Stimulated activated CD4-positive, alpha-beta T cell treated with anti-CD3 and anti-CD28 coated beads, Interleukin-12 subunit alpha, Interleukin-12 subunit beta, amount 100 ng/mL, for 4 hours (primary cell): ENCODE results near the gene ABRAXAS1.

Source experiments
- DNase-seq: peaks from one replicate; pipeline ENCODE4 v3.0.0-alpha.2; 2020

Gene ABRAXAS1

DNA sequence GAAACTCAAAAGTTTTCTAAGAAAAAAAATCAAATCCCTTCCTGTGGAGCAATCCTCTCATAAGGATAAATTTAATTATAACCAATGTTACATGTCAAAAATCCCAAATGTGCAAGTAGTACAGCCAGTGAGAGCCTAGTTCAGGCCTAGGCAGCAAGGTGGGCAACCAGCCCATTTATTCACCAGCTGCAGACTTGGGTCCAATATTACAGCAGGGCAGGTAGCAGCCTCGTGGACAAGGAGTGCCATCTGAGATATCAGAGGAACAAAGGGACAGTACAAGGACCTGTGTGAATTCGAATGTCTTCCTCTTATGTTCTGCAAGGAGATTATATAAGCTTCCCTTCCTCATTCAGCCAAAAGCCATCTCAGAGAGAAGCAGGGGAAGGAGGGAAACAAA is 35.9 kb downstream of the ABRAXAS1 start:
- no peak for DNase-seq

GRCh38 chr4:83440899-83441298 is 44.0 kb downstream of the ABRAXAS1 start:
- DNase-seq: no peak

DNA sequence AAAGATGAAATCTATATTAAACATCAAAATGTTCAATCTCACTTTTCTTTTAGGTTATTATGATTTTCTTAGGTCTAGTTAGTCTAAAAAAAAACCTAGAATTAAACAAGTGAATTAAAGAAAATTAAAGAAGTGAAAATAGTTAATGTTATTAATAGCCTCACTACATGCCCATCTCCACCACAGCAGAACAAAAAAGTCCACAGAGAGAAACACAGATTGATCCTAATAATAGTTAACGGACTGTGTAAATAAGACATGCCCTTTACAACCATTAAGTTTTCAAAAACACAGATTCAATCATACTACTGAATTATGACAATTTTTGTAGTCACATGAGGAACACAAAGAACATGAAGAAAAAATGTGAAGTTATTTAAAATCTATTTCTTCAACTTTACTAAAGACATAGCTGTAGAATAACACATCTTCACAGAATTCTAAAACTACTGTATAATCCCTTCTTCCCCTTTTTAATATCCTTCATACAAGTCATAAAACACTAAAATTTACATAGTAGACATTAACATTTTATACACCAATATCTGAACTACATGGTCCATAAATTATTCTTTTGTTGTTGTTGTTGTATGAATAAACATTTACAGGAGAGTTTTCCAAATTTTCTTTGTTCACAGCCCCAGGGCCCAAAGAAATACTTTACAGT is 44.6 kb downstream of the ABRAXAS1 start:
- DNase-seq: no peak

DNA sequence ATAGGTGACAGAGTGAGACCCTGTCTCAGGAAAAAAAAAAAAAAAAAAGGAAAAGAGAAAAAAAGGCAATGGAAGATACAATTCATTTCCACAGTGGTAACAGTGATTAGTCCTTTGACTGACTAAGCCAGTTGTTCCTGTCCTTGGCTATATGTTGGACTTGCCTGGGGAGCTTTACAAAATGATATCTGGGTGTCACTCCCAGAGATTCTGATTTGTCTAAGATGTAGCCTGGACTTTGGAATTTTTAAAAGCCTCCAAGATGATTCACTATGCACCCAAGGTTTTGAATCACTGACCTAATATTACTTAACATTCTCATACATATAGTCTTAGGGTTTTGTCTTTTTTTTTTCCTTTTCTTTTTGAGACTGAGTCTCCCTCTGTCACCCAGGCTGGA is 46.2 kb downstream of the ABRAXAS1 start:
- no peak for DNase-seq

DNA sequence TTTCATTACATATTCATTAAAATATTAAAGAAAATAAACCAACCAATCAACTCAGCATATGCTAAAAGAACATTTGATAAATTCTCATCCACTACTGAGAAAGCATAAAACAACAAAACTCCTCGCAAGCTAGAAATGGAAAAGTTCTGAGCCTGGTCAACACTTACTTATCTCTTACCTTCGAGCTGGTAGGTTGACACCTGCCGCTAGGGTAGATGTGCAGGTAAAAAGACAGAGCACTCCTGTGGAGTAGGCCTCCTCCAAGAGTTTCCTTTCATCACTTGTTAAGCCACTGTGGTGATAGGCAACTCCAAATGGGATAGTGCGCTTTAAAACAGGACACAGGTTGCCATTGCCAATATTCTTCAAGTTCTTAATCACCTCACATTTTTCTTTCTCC is 48.2 kb downstream of the ABRAXAS1 start:
- no peak for DNase-seq

DNA sequence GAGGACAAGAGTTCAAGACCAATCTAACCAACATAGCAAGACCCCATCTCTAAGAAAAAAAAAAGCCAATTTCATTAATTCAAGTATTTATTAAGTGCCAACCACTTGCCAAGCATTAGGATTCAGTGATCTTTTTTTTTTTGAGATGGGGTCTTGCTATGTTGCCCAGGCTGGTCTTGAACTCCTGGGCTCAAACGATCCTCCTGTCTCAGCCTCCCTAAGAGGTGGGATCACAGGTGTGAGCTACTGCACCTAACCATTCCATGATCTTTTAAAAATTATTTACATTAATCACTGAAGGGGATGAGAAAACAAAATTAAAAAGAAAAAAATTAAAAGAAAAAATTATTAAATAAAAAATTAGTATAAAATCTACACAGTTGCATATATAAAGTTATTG is 53.7 kb downstream of the ABRAXAS1 start:
- no peak for DNase-seq

GRCh38 chr4:83418211-83418610 is 66.7 kb downstream of the ABRAXAS1 start:
- DNase-seq: no peak

GRCh38 chr4:83417566-83417965 is 67.3 kb downstream of the ABRAXAS1 start:
- DNase-seq: no peak

GRCh38 chr4:83413676-83414075 is 71.2 kb downstream of the ABRAXAS1 start:
- DNase-seq: no peak
